ENCODE results near the gene FAF2.
A peak's percentile ranks its signal among the peaks of the same experiment; 100 is the strongest.

- no peak for TF ChIP-seq CTCF (IDR thresholded peaks at IDR 0.05)
- peak in 1 of 2 donors; percentile 42 for TF ChIP-seq POLR2A (IDR thresholded peaks at IDR 0.05)
Measured at GRCh38 chr5:176543428-176544182, 95.4 kb downstream of the FAF2 start.
